ENCODE measurements around the gene SLC22A23. TPM values are rescaled to one million over a fixed set of nuclear protein-coding genes. Genes with fewer than 3 reads are reported as not detected.
A peak's percentile ranks its signal among the peaks of the same experiment; 100 is the strongest.

Gene SLC22A23
- total RNA-seq, 1 experiment from 2014 or later = 38.2 TPM

- TF ChIP-seq FOXP4 (CRISPR knock-in tag; IDR thresholded peaks at IDR 0.05) = no peak
- no peak for TF ChIP-seq PREB (CRISPR knock-in tag; IDR thresholded peaks at IDR 0.05; ENCODE audit: borderline replicate concordance)
- no peak for TF ChIP-seq ATF6 (CRISPR knock-in tag; IDR thresholded peaks at IDR 0.05)
- TF ChIP-seq ERG (CRISPR knock-in tag; IDR thresholded peaks at IDR 0.05) = no peak
- no peak for TF ChIP-seq ZBTB43 (CRISPR knock-in tag; IDR thresholded peaks at IDR 0.05)
- no peak for TF ChIP-seq ESRRA (CRISPR knock-in tag; IDR thresholded peaks at IDR 0.05; ENCODE audit: borderline replicate concordance)
Observed at GRCh38 chr6:3307436-3307835, 149.4 kb downstream of the SLC22A23 start (continued).

GRCh38 chr6:3306848-3307247 lies 150.0 kb downstream of the SLC22A23 start:
- no peak overlapping the region for H3K27ac Mint-ChIP-seq
- peaks cover 9% of the 10 kb centered on the region for H3K9me3 Mint-ChIP-seq
- H3K27me3 Mint-ChIP-seq (ENCODE audit: low read depth) = no peaks in the 10 kb centered on the region
- peaks cover 34% of the 10 kb centered on the region for H3K36me3 Mint-ChIP-seq
- ChIA-PET POLR2A (no interaction called here), CTCF (no interaction called here)
- peak; percentile 2 for DNase-seq (ENCODE audit: low spot score)
- no peak overlapping the region for H3K4me3 Mint-ChIP-seq
- peaks cover 17% of the 10 kb centered on the region for H3K4me1 Mint-ChIP-seq
- no peak for ATAC-seq
- no peak for TF ChIP-seq ZNF512 (CRISPR knock-in tag; IDR thresholded peaks at IDR 0.05; ENCODE audit: borderline replicate concordance)
- TF ChIP-seq STAT6 (CRISPR knock-in tag; conservative IDR thresholded peaks at IDR 0.05; ENCODE audit: low read depth) = no peak
- no peak for TF ChIP-seq GTF2I (CRISPR knock-in tag; conservative IDR thresholded peaks at IDR 0.05)
- TF ChIP-seq AR (CRISPR knock-in tag; IDR thresholded peaks at IDR 0.05) = no peak
